Body of pancreas (tissue), 4 donors: ENCODE measurements around the gene TRERF1. TPM values are rescaled to one million over a fixed set of nuclear protein-coding genes. Genes with fewer than 3 reads are reported as not detected.

ENCODE experiments used
- ATAC-seq: fragments of 150-250 bp; one replicate; pipeline ENCODE4 v1.9.1; 2016
- DNase-seq, 4 donors: peaks; one replicate each; pipeline ENCODE4 v3.0.0-alpha.2; 2019
- H3K27ac ChIP-seq, 4 donors: fragments of 200-600 bp; sonication (generic); 1 replicate in 3 of 4; 2 replicates in 1 of 4; pipeline versions ENCODE4 v1.5.1 to v1.6.1; 2016 to 2019; ENCODE audit warnings: mild to moderate bottlenecking in 1 of 4, mixed read lengths in 1 of 4, moderate library complexity in 1 of 4
- H3K27me3 ChIP-seq, 2 donors: fragments of 200-600 bp; sonication (generic); one replicate each; pipeline ENCODE4 v1.6.0; 2016; ENCODE audit warnings: mild to moderate bottlenecking in 1 of 2
- H3K36me3 ChIP-seq, 2 donors: fragments of 200-600 bp; sonication (generic); replicated peaks in 1 of 2; 2 replicates each; pipeline ENCODE4 v1.5.1; 2016; ENCODE audit warnings: low read depth in 2 of 2; ENCODE audit not compliant: insufficient read depth in 1 of 2
- H3K4me1 ChIP-seq: fragments of 200-600 bp; sonication (generic); one replicate; pipeline ENCODE4 v1.6.0; 2016
- H3K4me3 ChIP-seq, 2 donors: fragments of 200-600 bp; sonication (generic); 1 replicate in 1 of 2; 2 replicates in 1 of 2; pipeline ENCODE4 v1.5.1; 2016 to 2019
- H3K9me3 ChIP-seq, 3 donors: fragments of 200-600 bp; sonication (generic); 1 replicate in 2 of 3; 2 replicates in 1 of 3; pipeline ENCODE4 v1.5.1; 2016
- CTCF ChIP-seq, 7 experiments: fragments of 450-650 bp in 4 of 7; fragments of 200-600 bp in 3 of 7; sonication (generic) in 3 of 7; IDR thresholded peaks; one replicate each; pipeline ENCODE4 v1.5.1; 2016 to 2019; ENCODE audit warnings: antibody characterized with exemption in 7 of 7
- POLR2A ChIP-seq, 3 donors: fragments of 450-650 bp; IDR thresholded peaks; one replicate each; pipeline ENCODE4 v1.6.1; 2016; ENCODE audit warnings: antibody characterized with exemption in 3 of 3, mild to moderate bottlenecking in 2 of 3
- WGBS, 2 donors: methylation state at CpG; one replicate each; pipeline ENCODE4 v1.1.5; 2017; 5-methylcytosine and 5-hydroxymethylcytosine counted together
- intact Hi-C: fragments of 100-400 bp; cut with DNase I; formaldehyde crosslinking; loops from one replicate; pipeline ENCODE4 v1.15.1; 2023
- total RNA-seq, 2 donors: library from RNA; depleted of rRNA; stranded (reverse); fragments of >200 nt; gene quantifications; one replicate each; pipeline ENCODE4 v1.1.0, GENCODE V29; 2016

TRERF1 gene
- total RNA-seq, 2 donors from 2014 or later = 2.3 to 3.4 TPM

DNA sequence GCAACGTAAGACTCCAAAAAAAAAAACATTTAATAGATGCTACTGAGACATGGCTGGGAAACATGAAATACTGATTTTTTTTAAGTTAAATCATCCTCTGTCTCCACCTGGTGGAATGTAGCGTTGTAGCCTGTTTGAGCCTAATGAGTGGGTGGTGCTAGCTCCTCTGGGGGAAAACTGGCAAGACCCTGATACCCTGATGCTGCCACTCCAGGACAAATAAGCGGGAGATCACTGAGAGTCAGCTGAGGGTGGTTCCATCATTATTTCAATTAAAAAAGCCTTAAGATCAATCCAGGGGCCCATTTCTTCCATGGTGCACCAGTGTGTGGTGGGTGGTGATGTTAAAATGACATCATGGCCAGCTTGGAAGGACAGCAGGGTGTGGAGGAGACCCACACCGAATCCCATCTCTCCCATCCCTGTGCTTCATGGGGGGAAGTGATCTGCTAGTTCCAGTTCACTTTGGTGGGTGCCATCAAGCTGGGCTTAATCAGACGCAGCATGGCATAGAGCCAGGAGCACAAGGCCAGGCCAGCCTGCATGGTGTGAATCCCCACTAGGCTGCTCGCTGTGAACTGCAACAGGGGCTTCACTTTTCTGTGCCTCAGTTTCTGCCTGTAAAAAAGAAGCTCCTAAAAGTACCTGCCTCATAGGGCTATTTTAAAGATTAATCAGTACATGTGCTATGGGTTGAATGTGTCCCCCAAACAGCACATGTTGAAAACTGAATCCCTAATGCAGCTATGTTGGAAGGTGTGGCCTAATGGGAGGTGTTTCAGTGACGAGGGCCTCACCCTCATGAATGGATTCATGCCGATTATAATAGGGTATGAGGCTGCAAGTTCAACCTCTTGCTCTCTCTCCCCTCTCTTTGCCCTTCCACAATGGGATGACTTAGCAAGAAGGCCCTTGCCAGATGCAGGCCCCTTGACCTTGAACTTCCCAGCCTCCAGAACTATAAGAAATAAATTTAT is 221.1 kb downstream of the TRERF1 start:
- H3K27ac ChIP-seq = no peak overlapping the region
- ATAC-seq (no peak), DNase-seq (no peak)
- no peak overlapping the region for H3K4me3 ChIP-seq
- no peaks in the 10 kb centered on the region for H3K36me3 ChIP-seq
- peaks cover 15% of the 10 kb centered on the region for H3K4me1 ChIP-seq
- intact Hi-C loops = no loop called here
- 75 to 83% methylated on average over 8 of the region's 8 CpGs for WGBS, 2 donors
- H3K27me3 ChIP-seq = no peaks in the 10 kb centered on the region
- no peaks in the 10 kb centered on the region for H3K9me3 ChIP-seq
- TF ChIP-seq POLR2A (IDR thresholded peaks at IDR 0.05) (no peak), CTCF (IDR thresholded peaks at IDR 0.05) (no peak)

DNA sequence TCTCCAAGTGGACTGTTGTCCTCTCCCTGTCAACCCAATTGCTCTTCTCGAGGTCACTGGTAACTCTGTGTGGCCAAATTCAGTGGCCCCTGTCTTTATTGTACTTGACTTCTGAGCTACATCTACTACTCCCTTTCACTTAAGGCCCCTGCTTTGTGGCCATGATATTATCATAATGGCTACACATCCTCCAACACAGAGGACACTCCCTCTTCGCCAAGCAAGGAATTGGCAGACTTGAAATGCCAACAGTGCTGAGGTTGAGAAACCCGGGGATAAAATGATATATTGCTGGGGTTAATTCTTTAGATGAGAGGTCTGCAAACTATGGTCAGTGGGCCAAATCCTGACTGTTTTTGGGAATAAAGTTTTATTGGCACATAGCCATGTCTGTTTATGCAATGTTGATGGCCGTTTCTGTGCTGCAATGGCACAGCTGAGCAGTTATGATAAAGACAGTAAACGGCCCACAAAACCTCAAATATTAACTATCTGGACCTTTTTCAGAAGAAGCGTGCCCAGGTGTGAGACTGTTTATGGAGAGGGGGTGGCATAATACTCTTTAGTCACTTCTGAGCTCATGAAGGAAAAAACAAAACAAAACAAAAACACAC is 222.1 kb downstream of the TRERF1 start:
- intact Hi-C loops = no loop called here
- 56 to 63% methylated on average over 6 of the region's 6 CpGs for WGBS, 2 donors
- Histone ChIP-seq H3K9me3 (no peaks in the 10 kb centered on the region), H3K27me3 (no peaks in the 10 kb centered on the region), H3K27ac (no peak overlapping the region), H3K4me1 (peaks cover 15% of the 10 kb centered on the region), H3K36me3 (no peaks in the 10 kb centered on the region), H3K4me3 (no peak overlapping the region)
- ATAC-seq (no peak), DNase-seq (no peak)
- TF ChIP-seq POLR2A (IDR thresholded peaks at IDR 0.05) (no peak), CTCF (IDR thresholded peaks at IDR 0.05) (no peak)

- intact Hi-C loops = no loop called here
These were observed 223.4 kb downstream of the TRERF1 start for GRCh38 chr6:42228305-42228704.

GRCh38 chr6:42227173-42227850 is 224.4 kb downstream of the TRERF1 start:
- Histone ChIP-seq H3K4me1 (peaks cover 15% of the 10 kb centered on the region), H3K9me3 (no peaks in the 10 kb centered on the region), H3K36me3 (no peaks in the 10 kb centered on the region), H3K27me3 (no peaks in the 10 kb centered on the region), H3K27ac (peak overlapping the region in 3 of 4 donors; percentile 54 to 61 (median 60)), H3K4me3 (no peak overlapping the region)
- peak; percentile 41 for ATAC-seq
- TF ChIP-seq POLR2A (IDR thresholded peaks at IDR 0.05) (no peak), CTCF (IDR thresholded peaks at IDR 0.05) (no peak)
- WGBS, 2 donors = 46% methylated on average over 9 of the region's 9 CpGs
- DNase-seq = peak in 3 of 4 donors; percentile 17 to 34 (median 19)
- intact Hi-C loops = no loop called here

More at GRCh38 chr6:42228305-42228704, 223.4 kb downstream of the TRERF1 start:
- ATAC-seq (no peak), DNase-seq (no peak)
- TF ChIP-seq POLR2A (IDR thresholded peaks at IDR 0.05) (no peak), CTCF (IDR thresholded peaks at IDR 0.05) (no peak)
- Histone ChIP-seq H3K27ac (no peak overlapping the region), H3K4me3 (no peak overlapping the region), H3K9me3 (no peaks in the 10 kb centered on the region), H3K36me3 (no peaks in the 10 kb centered on the region), H3K27me3 (no peaks in the 10 kb centered on the region), H3K4me1 (peaks cover 15% of the 10 kb centered on the region)
- WGBS, 2 donors = 79 to 85% methylated on average over 15 of the region's 15 CpGs
